Hindlimb muscle (tissue), 1 donor: ENCODE measurements around the gene FHDC1. TPM values are rescaled to one million over a fixed set of nuclear protein-coding genes. Genes with fewer than 3 reads are reported as not detected.
A peak's percentile ranks its signal among the peaks of the same experiment; 100 is the strongest.

Source experiments
- DNase-seq: peaks from one replicate; pipeline ENCODE4 v3.0.0-alpha.2; 2013
- polyA plus RNA-seq: library from polyadenylated mRNA; unstranded; fragments of 120-200 nt; gene quantifications from one replicate; pipeline ENCODE4 v1.2.1, GENCODE V29; 2013; ENCODE audit not compliant: insufficient read length

The FHDC1 gene
- polyA plus RNA-seq, 1 donor = 5.9 TPM

DNA sequence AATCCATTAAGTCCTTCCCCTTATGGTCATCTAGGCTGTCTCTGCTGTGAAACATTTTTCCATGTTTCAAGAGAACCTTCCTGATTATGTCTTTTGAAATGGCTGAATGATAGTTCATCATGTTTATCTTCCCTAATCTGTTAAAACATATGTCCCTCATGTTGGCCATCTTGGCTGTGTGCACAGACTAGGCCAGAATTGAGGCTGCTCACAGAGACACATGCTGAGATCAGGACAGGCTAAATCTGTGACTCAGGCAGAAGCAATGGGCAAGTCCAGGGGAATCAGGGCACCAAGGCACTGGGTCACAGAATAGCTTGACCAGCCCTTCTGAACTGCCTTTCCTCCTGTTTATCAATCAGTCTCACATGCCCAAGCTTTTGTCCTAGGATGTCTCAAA, 78.3 kb downstream of the FHDC1 start:
- DNase-seq = no peak

DNA sequence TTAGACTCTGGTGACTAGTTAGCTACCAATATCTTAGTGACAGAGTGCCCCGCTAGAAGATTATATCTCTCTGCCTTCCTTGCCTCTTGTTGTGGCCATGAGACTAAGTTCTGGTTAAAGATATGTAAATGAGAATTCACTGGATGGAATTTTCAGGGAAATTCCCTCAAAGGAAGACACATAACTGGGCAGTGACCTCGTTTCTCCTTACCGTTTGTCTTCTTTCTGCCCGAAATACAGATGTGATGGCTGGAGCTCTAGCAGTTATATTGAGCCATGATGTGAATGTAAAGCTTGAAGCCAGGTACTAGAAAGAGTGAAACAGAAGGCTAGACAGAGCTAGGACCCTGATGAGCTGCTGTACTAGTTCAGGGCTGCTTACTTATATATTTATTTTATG, 80.5 kb downstream of the FHDC1 start:
- DNase-seq = no peak

DNA sequence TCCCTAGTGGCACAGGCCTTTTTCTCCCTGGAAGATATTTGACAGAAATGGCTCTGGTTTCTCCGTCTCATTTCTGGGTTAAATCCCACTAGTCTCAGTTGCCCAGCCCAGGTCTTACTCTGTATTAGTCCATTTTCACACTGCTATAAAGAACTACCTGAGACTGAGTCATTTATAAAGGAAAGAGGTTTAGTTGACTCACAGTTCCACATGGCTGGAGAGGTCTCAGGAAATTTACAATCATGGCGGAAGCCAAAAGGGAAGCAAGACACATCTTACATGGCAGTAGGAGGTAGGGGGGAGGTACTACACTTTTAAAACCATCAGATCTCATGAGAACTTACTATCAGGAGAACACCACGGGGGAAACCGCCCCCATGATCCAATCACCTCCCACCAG, 81.9 kb downstream of the FHDC1 start:
- no peak for DNase-seq

DNA sequence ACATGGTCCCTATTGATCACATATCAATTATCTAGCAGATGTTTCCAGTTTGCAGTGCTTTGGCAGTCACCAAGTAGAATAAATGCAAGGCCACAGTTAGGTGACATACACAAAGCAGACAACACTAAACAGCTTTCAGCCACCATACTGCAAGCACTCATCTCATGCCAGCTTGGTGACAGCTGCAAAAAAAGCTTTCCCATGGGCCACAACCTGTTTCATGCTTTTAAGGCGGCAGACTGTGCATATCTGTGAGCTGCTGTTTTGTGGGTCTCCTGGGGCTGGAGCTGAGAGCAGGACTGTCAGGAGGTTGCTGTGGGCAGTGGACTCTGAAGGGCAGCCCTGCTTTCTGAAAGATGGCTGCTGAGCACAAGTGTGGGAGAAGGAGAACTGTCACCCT, 82.6 kb downstream of the FHDC1 start:
- no peak for DNase-seq

DNA sequence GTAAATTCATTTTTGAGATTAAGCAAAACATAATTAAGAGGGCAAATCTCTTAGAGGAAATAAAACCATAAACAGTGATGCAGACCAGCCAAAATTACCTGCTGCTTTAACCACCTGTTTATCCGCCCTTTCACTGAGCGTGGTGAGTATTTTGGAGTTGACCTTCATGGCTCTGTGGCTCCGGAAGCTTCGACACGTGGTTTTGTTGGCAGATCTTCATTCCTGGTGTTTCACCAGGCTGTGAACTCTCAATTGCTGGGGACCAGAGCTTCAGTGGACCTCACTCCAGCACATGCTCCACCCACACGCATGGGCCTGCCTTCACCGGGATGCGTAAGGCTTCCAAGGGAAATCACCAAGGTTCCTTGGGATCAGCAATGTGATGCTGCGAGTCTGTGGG, 83.8 kb downstream of the FHDC1 start:
- DNase-seq = no peak

- DNase-seq = no peak
These were observed 84.3 kb downstream of the FHDC1 start for GRCh38 chr4:153020457-153020856.

DNA sequence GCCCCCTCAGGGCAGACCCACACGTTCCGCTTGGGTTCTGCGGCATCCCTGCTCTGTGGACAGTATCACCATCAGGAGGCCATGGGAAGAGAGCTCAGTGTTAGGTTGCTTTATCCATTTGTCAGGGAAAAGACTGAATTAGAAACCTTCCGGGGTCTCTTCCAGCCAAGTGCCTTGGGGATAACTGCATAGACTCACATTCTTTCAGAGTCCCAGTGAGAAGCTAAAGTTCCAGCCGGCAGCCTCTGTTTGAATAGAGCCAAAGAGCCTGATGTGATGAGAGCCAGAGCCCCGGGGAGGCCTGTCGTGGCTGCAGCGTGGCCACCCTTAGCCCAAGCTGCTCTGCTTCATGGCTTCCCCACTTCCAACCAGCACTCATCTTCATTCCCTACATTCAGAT, 85.2 kb downstream of the FHDC1 start:
- DNase-seq = no peak

DNA sequence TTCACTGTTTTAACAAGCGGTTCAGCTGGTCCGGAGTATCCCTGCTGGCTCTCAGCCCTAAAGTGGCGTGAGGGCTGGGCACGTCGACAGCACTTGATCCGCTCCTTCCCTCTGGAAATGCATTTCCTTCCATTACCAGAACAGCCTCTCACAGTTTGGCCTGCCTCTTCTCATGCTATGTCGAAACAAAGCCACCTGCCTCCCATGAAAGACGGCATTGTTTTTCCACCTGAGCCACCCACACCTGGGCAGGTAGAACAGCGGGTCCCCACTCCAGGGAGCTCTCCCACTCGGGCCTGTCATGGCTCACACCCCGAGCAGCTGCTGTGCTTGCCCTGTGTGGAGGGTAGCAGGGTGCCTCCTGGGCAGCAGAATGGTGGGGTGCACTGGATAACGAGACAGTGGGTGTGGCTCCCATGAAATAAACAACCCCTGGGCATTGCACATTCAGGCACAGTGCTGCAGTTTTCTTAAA, 86.2 kb downstream of the FHDC1 start:
- no peak for DNase-seq

GRCh38 chr4:153023139-153023538, 87.0 kb downstream of the FHDC1 start:
- no peak for DNase-seq

DNA sequence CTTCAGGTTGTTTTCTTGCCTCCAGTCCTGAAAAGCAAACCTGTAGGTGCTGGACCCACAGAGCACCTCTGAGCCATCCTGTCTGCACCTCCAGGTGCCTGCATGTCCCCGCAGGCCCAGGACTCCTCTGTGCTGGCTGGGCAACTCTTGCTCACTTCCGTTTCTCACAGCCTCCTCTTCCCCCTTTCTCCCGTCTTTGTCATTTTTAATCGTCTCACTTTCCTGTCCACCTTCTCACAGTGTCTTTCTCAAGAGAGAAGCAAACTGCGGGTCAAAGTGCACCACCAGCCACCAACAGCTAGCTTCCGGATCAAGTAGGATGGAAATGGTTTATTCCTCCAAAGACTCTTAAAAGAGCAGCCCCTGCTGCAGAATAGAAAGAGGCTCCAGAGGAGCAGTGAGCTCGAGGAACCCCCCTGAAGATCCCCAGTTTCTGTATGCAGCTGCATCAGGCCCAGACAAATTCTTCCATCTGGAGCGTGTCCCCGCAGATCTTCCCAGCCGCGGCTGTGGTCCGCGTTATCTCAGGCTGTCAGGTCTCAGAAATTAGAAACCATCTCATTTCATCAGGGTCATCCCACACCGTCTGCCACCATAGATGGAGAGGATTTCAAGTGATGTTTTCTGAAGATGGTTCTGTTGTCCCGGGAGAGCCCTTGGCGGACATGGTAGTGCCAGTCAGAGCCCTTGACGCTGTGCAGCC, 87.7 kb downstream of the FHDC1 start:
- DNase-seq = peak; percentile 10

DNA sequence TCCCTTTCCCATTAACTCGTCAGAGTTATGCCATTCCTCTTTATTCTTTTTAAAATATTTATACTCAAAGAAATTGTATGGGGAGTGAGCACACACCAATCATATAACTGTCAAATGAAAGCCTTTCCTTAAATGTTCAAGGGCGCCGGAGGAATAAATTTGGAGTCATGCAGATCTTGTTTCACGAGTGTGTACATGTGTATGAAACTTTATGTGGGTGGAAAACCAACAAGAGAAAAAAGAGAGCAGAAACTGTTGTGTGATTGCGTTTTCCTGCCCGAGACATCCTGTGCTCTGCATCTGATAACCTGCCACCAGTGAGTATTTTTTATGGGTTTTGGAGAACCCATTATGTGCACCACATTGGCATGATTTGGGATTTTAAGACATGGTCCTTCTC, 88.3 kb downstream of the FHDC1 start:
- DNase-seq = no peak

DNA sequence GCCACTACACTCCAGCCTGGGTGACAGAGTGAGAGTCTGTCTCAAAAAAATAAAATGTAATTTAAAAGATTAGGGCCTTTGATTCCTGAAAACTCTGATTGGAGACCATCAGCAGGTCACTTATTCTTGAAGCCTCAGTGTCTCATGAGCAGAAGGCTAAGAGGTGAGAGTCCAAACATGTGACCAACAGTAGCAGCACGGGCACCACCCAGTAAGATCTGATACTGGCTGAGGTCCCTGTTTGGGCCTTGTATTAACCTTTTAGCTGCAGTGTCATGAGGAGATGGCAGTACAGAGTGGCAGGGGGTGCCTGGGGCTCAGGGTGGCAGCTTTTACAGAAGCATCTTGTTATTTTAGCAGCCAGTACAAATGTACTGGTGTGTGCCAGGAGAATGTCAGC, 89.3 kb downstream of the FHDC1 start:
- DNase-seq = no peak

GRCh38 chr4:153026591-153027346, 90.6 kb downstream of the FHDC1 start:
- DNase-seq = no peak

DNA sequence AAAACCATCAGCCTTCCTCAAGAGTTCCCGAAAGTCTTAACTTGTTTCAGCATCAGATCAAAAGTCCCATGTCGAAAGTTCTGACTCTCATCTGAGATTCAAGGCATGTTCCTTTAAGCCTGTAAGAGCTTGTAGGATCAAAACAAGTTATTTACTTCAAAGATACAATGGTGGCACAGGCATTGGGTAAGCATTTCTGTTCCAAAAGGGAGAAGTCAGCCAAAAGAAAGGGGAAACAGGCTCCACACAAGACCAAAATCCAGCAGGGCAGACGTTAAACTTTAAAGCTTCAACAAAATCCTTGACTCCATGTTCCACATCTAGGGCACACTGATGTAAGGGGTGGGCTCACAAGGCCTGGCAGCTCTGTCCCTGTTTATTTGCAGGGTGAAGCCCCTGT, 91.7 kb downstream of the FHDC1 start:
- DNase-seq = no peak

- DNase-seq = no peak
These were observed 92.4 kb downstream of the FHDC1 start for GRCh38 chr4:153028535-153028934.

Other genes with a start within 250 kb of the FHDC1 start
- gene TIGD4, start 156.6 kb upstream of the FHDC1 start, polyA plus RNA-seq = 1.6 TPM
- 18.8 TPM for gene ARFIP1, start 156.4 kb upstream of the FHDC1 start, polyA plus RNA-seq